ENCODE measurements around the gene ZFP36L2.
"Not testable (repeated sequence)": the region's sequence is repeated elsewhere in the genome, so short reads cannot be mapped to it uniquely, and the experiment has no call there.

ZFP36L2 gene

DNA sequence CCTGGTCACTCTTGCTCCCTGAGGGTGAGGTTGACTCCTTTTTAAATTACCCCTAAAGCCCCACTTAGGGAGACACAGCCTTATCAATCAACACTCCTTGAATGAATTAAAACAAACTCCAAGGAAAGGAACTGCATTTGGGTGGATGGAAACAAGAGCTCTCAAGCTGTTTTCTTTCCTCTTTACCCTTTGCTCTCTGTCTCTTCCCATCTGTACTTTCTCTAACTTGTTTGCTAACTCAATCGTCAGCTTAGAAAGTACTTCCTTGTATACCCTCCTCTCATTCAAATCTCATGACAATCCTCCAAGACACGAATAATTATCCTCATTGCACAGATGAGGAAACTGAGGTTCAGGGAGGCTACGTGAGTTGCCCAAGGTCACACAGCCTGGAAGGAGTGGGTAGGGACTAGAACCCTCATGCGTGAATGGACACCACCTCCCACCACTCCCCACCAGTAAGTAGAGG lies 32.7 kb downstream of the ZFP36L2 start:
- TF ChIP-seq RARB (CRISPR knock-in tag; IDR thresholded peaks at IDR 0.05) = no peak
- TF ChIP-seq BACH2 (CRISPR knock-in tag; IDR thresholded peaks at IDR 0.05; ENCODE audit: borderline replicate concordance) = no peak
- TF ChIP-seq ZFP30 (CRISPR knock-in tag; IDR thresholded peaks at IDR 0.05) = no peak
- no peak for TF ChIP-seq PPARA (CRISPR knock-in tag; IDR thresholded peaks at IDR 0.05; ENCODE audit: borderline replicate concordance)
- TF ChIP-seq ESRRG (CRISPR knock-in tag; IDR thresholded peaks at IDR 0.05) = no peak
- no peak for TF ChIP-seq ZNF70 (CRISPR knock-in tag; IDR thresholded peaks at IDR 0.05)
- TF ChIP-seq, protein P1, sequence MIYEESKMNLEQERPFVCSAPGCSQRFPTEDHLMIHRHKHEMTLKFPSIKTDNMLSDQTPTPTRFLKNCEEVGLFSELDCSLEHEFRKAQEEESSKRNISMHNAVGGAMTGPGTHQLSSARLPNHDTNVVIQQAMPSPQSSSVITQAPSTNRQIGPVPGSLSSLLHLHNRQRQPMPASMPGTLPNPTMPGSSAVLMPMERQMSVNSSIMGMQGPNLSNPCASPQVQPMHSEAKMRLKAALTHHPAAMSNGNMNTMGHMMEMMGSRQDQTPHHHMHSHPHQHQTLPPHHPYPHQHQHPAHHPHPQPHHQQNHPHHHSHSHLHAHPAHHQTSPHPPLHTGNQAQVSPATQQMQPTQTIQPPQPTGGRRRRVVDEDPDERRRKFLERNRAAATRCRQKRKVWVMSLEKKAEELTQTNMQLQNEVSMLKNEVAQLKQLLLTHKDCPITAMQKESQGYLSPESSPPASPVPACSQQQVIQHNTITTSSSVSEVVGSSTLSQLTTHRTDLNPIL (CRISPR knock-in tag; IDR thresholded peaks at IDR 0.05; ENCODE audit: low read depth) = no peak
- no peak for TF ChIP-seq ISL1 (CRISPR knock-in tag; IDR thresholded peaks at IDR 0.05)
- no peak for TF ChIP-seq CSDC2 (CRISPR knock-in tag; IDR thresholded peaks at IDR 0.05)
- no peak for TF ChIP-seq ZNF8 (CRISPR knock-in tag; IDR thresholded peaks at IDR 0.05)
- no peak for TF ChIP-seq ARNTL (CRISPR knock-in tag; IDR thresholded peaks at IDR 0.05; ENCODE audit: borderline replicate concordance, low read depth)
- TF ChIP-seq, protein P2, sequence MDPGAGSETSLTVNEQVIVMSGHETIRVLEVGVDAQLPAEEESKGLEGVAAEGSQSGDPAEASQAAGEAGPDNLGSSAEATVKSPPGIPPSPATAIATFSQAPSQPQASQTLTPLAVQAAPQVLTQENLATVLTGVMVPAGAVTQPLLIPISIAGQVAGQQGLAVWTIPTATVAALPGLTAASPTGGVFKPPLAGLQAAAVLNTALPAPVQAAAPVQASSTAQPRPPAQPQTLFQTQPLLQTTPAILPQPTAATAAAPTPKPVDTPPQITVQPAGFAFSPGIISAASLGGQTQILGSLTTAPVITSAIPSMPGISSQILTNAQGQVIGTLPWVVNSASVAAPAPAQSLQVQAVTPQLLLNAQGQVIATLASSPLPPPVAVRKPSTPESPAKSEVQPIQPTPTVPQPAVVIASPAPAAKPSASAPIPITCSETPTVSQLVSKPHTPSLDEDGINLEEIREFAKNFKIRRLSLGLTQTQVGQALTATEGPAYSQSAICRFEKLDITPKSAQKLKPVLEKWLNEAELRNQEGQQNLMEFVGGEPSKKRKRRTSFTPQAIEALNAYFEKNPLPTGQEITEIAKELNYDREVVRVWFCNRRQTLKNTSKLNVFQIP (CRISPR knock-in tag; IDR thresholded peaks at IDR 0.05; ENCODE audit: borderline replicate concordance, low read depth) = no peak
- no peak for TF ChIP-seq ZFP3 (CRISPR knock-in tag; IDR thresholded peaks at IDR 0.05)
- TF ChIP-seq, protein P3, sequence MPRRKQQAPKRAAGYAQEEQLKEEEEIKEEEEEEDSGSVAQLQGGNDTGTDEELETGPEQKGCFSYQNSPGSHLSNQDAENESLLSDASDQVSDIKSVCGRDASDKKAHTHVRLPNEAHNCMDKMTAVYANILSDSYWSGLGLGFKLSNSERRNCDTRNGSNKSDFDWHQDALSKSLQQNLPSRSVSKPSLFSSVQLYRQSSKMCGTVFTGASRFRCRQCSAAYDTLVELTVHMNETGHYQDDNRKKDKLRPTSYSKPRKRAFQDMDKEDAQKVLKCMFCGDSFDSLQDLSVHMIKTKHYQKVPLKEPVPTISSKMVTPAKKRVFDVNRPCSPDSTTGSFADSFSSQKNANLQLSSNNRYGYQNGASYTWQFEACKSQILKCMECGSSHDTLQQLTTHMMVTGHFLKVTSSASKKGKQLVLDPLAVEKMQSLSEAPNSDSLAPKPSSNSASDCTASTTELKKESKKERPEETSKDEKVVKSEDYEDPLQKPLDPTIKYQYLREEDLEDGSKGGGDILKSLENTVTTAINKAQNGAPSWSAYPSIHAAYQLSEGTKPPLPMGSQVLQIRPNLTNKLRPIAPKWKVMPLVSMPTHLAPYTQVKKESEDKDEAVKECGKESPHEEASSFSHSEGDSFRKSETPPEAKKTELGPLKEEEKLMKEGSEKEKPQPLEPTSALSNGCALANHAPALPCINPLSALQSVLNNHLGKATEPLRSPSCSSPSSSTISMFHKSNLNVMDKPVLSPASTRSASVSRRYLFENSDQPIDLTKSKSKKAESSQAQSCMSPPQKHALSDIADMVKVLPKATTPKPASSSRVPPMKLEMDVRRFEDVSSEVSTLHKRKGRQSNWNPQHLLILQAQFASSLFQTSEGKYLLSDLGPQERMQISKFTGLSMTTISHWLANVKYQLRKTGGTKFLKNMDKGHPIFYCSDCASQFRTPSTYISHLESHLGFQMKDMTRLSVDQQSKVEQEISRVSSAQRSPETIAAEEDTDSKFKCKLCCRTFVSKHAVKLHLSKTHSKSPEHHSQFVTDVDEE (CRISPR knock-in tag; IDR thresholded peaks at IDR 0.05) = no peak
- ATAC-seq = no peak

DNA sequence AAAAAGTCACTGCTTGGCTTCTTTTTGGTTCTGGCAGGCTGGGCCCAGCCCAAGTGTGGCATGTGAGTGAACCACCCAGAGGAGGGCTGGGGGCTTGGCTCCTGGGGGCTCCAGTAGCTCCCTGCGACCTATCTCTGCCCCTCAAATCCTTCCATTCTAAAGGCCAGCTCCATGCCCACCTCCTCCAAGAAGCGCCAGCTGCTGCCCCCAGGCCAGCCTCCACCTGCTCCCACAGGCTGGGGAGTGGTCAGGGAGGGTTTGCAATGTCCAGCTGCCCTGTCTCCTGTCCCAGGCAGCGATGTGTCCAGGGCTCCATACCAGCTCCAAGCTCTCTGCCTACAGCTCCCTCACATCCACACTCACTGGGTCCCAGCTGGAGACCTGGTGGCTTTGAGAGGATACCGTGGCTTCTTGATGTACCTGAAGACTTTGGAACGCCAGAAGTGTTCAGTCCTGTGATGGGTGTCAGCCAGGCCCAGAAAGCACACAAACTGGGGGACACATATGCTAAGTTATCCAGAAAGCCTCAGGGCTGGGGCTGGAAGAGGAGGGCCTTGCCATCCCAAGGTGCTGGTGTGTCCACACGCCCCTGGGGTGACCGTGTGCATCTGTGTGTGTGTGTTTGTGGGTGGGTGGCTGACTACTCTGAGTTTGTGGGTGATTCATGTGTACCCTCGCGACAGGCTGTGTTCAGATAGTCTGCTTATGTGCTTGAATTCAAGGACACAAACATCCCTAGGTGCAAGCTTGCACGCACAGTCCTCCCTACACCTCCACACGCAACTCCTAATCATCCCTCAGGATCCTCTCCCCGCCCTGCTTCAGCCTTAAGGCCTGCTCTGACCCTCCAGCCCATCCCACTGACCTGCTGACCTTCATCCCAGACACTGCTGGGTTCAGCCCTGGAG lies 33.4 kb downstream of the ZFP36L2 start:
- no peak for ATAC-seq
- TF ChIP-seq ZNF8 (CRISPR knock-in tag; IDR thresholded peaks at IDR 0.05) = no peak
- TF ChIP-seq ZFP3 (CRISPR knock-in tag; IDR thresholded peaks at IDR 0.05) = peak; percentile 34; the same call in 1 of the 2 replicates

DNA sequence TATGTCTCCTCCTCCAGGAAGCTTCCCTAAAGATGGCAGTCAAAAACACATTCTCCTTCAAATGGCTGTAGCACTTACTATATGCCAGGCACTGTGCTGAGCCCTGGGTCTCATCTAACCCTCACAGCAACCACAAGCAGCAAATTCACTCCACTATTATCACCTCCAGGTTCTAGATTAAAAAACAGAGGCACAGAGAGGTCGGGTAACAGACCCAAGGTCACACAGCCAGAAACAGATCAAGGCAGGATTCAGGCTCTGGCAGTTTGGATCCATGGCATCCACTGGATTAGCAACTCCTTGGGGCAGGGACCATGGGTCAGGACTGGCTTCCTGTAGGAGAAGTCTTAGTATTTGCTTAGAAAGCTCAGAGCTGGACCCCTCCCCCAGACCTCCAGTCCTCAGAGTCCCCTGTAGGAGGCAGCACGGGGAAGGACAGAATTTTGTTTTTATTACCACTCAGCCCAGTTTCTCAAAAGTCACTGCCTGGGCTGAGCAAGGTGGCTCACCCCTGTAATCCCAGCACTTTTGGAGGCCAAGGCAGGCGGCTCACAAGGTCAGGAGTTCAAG lies 34.4 kb downstream of the ZFP36L2 start:
- no peak; the same call in 2 of the 3 replicates for ATAC-seq
- TF ChIP-seq PPARA (CRISPR knock-in tag; IDR thresholded peaks at IDR 0.05; ENCODE audit: borderline replicate concordance) = no peak
- TF ChIP-seq RARB (CRISPR knock-in tag; IDR thresholded peaks at IDR 0.05) = no peak
- TF ChIP-seq, protein P2 (CRISPR knock-in tag; IDR thresholded peaks at IDR 0.05; ENCODE audit: borderline replicate concordance, low read depth) = no peak

DNA sequence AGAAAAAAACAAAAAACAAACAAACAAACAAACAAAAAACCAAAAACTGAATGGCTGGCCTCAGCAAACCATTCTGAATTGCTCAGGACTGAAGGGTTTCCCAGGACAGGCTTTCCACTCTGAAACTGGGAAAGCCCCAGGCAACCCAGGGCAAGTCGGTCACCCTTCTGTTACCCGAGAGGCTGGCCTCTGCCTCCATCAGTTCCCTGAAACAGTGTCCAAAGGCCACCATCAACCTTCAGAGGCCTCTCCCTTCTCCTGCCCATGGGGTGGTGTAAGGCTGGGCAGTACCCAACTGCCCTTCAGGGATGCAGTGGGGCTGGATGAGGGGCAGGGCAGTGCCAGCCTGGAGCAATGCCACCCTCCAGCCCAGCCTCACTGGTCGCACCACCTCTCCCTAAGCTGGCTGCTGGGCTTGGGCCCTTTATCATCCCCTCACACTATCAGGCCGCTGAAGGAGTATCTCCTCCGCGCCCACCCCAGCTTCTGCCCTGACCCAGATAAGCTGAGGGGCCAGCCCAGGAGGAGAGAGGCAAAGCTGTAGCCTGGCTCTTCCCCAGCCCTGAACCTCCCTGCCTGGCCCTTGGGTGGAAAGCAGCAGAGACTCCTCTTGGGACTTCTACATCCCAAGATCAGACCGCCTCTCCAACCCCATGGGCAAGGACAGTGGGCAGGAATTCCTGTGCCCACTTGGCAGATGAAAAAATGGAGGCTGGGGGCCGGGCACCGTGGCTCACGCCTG lies 35.9 kb downstream of the ZFP36L2 start:
- TF ChIP-seq, protein P2 (CRISPR knock-in tag; IDR thresholded peaks at IDR 0.05; ENCODE audit: borderline replicate concordance, low read depth) = no peak
- TF ChIP-seq ZNF565 (CRISPR knock-in tag; conservative IDR thresholded peaks at IDR 0.05; ENCODE audit: low read depth) (no peak), GLIS3 (CRISPR knock-in tag; IDR thresholded peaks at IDR 0.05) (no peak), SNAI2 (CRISPR knock-in tag; IDR thresholded peaks at IDR 0.05) (no peak), ARNTL (CRISPR knock-in tag; IDR thresholded peaks at IDR 0.05; ENCODE audit: borderline replicate concordance, low read depth) (no peak), ISL1 (CRISPR knock-in tag; IDR thresholded peaks at IDR 0.05) (no peak), ZNF70 (CRISPR knock-in tag; IDR thresholded peaks at IDR 0.05) (no peak), PPARA (CRISPR knock-in tag; IDR thresholded peaks at IDR 0.05; ENCODE audit: borderline replicate concordance) (no peak), OSR1 (CRISPR knock-in tag; IDR thresholded peaks at IDR 0.05) (no peak), TOX (CRISPR knock-in tag; IDR thresholded peaks at IDR 0.05; ENCODE audit: borderline replicate concordance) (no peak), CSDC2 (CRISPR knock-in tag; IDR thresholded peaks at IDR 0.05) (no peak), ZFP3 (CRISPR knock-in tag; IDR thresholded peaks at IDR 0.05) (no peak), ZNF8 (CRISPR knock-in tag; IDR thresholded peaks at IDR 0.05) (no peak), RARB (CRISPR knock-in tag; IDR thresholded peaks at IDR 0.05) (no peak), BACH2 (CRISPR knock-in tag; IDR thresholded peaks at IDR 0.05; ENCODE audit: borderline replicate concordance) (no peak)
- TF ChIP-seq, protein P4, sequence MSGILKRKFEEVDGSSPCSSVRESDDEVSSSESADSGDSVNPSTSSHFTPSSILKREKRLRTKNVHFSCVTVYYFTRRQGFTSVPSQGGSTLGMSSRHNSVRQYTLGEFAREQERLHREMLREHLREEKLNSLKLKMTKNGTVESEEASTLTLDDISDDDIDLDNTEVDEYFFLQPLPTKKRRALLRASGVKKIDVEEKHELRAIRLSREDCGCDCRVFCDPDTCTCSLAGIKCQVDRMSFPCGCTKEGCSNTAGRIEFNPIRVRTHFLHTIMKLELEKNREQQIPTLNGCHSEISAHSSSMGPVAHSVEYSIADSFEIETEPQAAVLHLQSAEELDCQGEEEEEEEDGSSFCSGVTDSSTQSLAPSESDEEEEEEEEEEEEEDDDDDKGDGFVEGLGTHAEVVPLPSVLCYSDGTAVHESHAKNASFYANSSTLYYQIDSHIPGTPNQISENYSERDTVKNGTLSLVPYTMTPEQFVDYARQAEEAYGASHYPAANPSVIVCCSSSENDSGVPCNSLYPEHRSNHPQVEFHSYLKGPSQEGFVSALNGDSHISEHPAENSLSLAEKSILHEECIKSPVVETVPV (CRISPR knock-in tag; IDR thresholded peaks at IDR 0.05) = no peak
- ATAC-seq = no peak

DNA sequence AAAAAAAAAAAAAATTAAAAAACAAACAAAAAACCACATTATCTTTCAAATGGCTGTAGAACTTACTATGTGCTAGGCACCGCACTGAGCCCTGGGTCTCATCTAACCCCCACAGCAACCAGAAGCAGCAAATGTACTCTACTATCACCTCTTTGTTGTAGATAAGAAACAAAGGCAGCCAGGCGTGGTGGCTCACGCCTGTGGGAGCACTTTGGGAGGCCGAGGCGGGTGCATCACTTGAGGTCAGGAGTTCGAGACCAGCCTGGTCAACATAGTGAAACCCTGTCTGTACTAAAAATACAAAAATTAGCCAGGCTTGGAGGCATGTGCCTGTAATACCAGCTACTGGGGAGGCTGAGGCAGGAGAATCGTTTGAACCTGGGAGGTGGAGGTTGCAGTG lies 36.5 kb downstream of the ZFP36L2 start:
- ATAC-seq = not testable (repeated sequence)

All from SK-N-SH treated with all-trans-retinoic acid at 6 μM for 48 hours (cell line).